Stimulated activated CD8-positive, alpha-beta memory T cell treated with anti-CD3 and anti-CD28 coated beads, Interleukin-15, amount 100 ng/mL, for 48 hours (primary cell): Measurements from ENCODE around the gene RAB11FIP4.

Source experiments
- DNase-seq, 2 donors: peaks; one replicate each; pipeline ENCODE4 v3.0.0-alpha.2; 2020; ENCODE audit warnings: low read depth in 2 of 2

Gene RAB11FIP4

GRCh38 chr17:31568121-31568520 is 176.6 kb downstream of the RAB11FIP4 start:
- no peak for DNase-seq

- DNase-seq = no peak
These were observed 177.1 kb downstream of the RAB11FIP4 start for GRCh38 chr17:31568539-31568938.

- no peak for DNase-seq
These were observed 178.8 kb downstream of the RAB11FIP4 start for GRCh38 chr17:31570231-31570630.

DNA sequence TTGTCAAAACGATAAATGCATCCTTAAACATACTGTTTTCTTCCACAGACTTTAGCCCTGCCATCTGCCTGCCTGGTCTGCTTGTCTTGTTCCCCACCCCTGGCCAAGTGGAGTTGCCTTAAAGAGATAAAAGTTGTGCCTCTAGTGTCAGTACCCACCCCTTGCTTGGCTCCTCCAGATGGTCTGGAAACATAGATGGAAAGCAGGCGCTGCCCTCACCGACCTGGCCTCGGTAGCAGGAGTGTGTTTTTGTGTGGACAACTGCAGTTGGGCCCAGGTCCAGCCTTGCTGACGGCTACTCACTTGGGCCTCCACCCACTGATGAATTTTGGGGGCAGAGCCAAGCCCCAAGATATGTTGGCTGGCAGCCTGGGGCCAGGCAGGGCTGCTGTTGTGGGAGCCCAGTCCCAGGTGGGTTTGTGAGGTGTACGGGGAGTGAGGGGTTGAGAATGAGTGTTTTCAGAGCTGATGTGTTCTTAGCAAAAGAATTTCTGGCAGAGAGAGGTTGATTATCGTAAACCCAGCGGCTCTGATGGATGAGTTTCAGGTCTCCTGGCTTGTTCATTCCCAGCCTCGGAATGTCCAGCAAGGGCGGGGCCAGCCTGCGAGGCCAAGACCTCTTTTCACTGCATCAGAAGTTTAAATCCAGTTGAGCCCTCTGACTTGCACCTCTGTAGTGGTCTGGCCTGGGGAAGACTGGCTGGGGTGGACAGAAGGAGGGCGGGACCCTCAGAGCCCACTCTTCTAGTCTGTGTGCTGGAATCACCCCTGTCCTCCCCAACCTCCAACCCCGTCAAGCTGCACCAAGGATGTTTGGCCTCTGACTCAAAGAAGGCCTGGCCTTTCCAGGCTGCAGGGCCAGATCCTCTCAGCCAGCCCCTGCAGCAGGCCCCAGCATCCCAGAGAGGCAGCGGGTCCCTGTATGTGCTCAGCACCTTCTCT is 179.7 kb downstream of the RAB11FIP4 start:
- DNase-seq = no peak

DNA sequence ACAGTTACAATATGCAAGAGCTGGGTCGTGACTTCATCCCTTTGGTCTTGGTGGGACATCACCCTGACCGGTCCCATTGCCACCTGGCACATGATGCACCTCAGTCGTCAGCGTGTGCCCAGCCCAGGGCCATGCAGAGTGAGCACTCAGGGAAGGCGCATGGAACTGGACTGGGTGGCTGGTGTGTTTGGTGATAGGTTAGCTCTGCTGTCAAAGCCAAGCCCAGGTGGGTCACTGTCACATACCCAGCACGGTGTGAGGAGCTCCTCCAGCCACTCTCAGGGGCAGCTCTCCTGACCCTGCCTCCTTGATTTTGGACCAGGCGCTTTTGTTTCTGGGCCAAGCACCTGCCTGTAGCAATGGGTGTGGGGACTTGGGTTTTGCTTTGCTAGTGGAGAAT is 180.9 kb downstream of the RAB11FIP4 start:
- no peak for DNase-seq

DNA sequence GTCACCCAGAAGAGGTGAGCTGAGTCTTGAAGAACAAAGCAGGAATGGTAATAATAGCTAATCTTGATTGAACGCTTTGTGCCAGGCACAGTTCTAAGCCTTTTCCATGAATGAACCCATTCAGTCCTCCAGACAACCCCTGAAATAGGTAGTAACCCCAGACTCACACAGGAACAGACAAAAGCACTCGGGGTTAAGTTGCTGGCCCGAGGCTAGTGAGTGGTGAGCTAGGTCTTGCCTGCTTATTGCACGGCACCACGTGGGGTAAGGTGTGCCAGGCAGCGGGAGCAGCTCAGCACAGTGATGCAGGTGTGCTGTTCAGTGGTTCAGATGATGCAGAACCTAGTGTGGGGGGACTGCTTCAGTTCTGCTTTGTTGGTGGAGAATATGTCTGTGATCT is 181.6 kb downstream of the RAB11FIP4 start:
- DNase-seq = no peak

- DNase-seq = no peak
These were observed 182.4 kb downstream of the RAB11FIP4 start for GRCh38 chr17:31573861-31574260.

- no peak for DNase-seq
These were observed 183.0 kb downstream of the RAB11FIP4 start for GRCh38 chr17:31574458-31574857.

- no peak for DNase-seq
These were observed 183.6 kb downstream of the RAB11FIP4 start for GRCh38 chr17:31575043-31575442.

DNA sequence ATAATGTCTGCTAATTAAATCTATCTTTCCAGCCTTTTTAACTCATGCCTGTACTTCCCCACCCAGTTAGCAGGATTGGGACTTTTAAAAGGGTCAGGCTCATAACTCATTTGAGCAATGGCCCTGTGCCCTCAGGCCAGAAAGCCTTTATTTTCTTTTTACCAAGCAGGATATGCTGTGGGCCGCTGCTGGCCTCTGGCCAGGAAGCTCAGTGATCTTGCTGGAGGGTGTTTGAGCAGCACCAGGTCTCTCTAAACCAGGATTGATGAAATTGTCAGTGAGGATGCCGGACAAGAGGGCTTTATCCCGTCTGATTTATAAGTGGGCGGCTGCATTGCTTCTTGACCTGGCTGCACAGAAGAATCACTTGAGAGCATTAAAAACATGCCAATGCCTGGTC is 187.8 kb downstream of the RAB11FIP4 start:
- no peak for DNase-seq

- no peak for DNase-seq
These were observed 188.8 kb downstream of the RAB11FIP4 start for GRCh38 chr17:31580316-31580705.

- no peak for DNase-seq
These were observed 189.4 kb downstream of the RAB11FIP4 start for GRCh38 chr17:31580706-31581490.

DNA sequence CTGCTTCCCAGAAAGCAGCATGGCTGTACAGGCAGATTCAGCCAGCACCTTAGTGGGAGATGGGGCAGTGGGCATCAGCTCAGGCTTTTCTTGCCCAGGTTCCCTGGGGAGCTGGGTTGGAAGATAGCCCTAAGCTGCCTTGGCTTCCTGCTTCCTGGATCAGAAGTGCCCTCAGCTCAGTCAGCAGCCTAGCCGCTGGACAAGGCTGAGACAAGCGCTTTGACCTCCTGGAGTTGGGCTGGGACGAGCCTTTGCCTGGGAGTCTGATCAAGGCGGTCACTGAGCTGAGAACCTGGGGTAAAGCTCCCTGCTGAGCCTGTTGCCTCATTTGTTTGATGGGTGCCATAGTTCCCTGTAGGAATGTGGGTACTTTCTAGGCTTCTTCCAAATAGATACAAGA is 190.0 kb downstream of the RAB11FIP4 start:
- DNase-seq = no peak

- no peak for DNase-seq
These were observed 190.9 kb downstream of the RAB11FIP4 start for GRCh38 chr17:31582151-31582907.

DNA sequence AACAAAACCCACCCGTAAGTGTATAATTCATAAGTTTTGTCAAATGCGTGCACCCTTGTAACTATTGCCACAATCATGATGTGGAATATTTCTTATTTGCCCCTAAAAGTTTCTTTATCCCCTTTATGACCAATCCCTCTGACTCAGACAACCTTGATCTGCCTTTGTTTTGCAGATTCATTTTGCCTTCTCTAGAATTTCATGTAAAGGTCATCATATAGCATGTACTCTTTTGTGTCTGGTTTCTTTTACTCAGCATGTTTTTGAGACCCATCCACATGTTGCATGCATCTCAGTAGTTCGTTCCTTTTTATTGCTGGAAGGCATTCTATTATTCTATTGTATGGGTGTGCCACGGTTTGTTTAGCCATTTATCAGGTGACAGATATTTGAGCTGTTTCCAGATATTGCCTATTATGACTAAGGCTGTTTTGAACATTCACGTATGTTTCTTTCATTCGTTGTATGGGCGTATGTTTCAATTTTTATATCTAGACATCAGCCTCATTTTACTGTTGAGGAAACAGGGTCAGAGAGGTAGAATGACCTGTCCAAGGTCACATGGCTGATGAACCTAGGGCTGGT is 192.4 kb downstream of the RAB11FIP4 start:
- no peak for DNase-seq

GRCh38 chr17:31584438-31585279 is 193.2 kb downstream of the RAB11FIP4 start:
- DNase-seq = no peak

DNA sequence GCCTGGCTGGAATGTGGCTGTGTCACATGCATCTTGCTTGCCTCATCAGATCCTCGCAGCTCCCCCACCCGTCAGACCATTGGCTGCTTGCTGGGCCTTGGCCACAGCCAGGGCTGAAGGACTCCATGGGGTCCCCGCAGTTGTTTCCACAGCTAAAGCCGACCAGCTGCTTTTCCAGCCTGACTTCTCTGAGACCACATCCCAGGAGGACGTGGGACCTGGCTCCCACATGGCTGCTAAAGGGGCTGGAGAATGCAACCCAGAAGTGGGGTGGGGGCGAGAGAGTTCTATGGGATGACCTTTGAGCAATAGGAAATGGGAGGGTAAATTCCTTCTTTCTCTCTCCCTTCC is 193.8 kb downstream of the RAB11FIP4 start:
- no peak for DNase-seq

GRCh38 chr17:31586946-31587345 is 195.5 kb downstream of the RAB11FIP4 start:
- no peak for DNase-seq

GRCh38 chr17:31587462-31587861 is 196.0 kb downstream of the RAB11FIP4 start:
- DNase-seq = no peak
